Glutamatergic neuron (in vitro differentiated cells): ENCODE measurements around the gene UNC5B. TPM values are rescaled to one million over a fixed set of nuclear protein-coding genes. Genes with fewer than 3 reads are reported as not detected.
A peak's percentile ranks its signal among the peaks of the same experiment; 100 is the strongest.
"Not testable (repeated sequence)": the region's sequence is repeated elsewhere in the genome, so short reads cannot be mapped to it uniquely, and the experiment has no call there.

ENCODE experiments used
- DNase-seq: peaks from one replicate; pipeline ENCODE4 v3.0.0; 2022
- H3K27ac Mint-ChIP-seq: one replicate; pipeline ENCODE4 v1.8.0; 2020; ENCODE audit warnings: mild to moderate bottlenecking, mixed read lengths, inconsistent platforms; ENCODE audit not compliant: unreplicated experiment
- H3K27me3 Mint-ChIP-seq: one replicate; pipeline ENCODE4 v1.8.0; 2020; ENCODE audit warnings: mild to moderate bottlenecking, moderate library complexity, mixed read lengths, inconsistent platforms; ENCODE audit not compliant: unreplicated experiment
- H3K36me3 Mint-ChIP-seq: one replicate; pipeline ENCODE4 v1.8.0; 2020; ENCODE audit warnings: mild to moderate bottlenecking, mixed read lengths, inconsistent platforms; ENCODE audit not compliant: unreplicated experiment
- H3K4me1 Mint-ChIP-seq: one replicate; pipeline ENCODE4 v1.8.0; 2020; ENCODE audit warnings: mild to moderate bottlenecking, low read depth, mixed read lengths, inconsistent platforms; ENCODE audit not compliant: unreplicated experiment
- H3K4me3 Mint-ChIP-seq: one replicate; pipeline ENCODE4 v1.8.0; 2020; ENCODE audit warnings: mild to moderate bottlenecking, mixed read lengths, inconsistent platforms; ENCODE audit not compliant: unreplicated experiment
- H3K9me3 Mint-ChIP-seq: one replicate; pipeline ENCODE4 v1.8.0; 2020; ENCODE audit warnings: mild to moderate bottlenecking, moderate library complexity, mixed read lengths, inconsistent platforms; ENCODE audit not compliant: unreplicated experiment
- total RNA-seq: library from RNA; stranded (reverse); fragmentation: NEBNext Ultra II Directional; extraction: Animal tissue kit (Norgen Biotek cat#: 25700); gene quantifications from one replicate; pipeline ENCODE4 v1.2.1, GENCODE V29; 2021; ENCODE audit not compliant: unreplicated experiment
- TF ChIP-seq, protein P1 (sequence below): fragments of 200-600 bp; sonication (generic); IDR thresholded peaks from one replicate; pipeline ENCODE4 v1.5.0; 2021; ENCODE audit not compliant: partially characterized antibody, unreplicated experiment

The UNC5B gene
- total RNA-seq, 1 donor from 2014 or later: 22.6 TPM

DNA sequence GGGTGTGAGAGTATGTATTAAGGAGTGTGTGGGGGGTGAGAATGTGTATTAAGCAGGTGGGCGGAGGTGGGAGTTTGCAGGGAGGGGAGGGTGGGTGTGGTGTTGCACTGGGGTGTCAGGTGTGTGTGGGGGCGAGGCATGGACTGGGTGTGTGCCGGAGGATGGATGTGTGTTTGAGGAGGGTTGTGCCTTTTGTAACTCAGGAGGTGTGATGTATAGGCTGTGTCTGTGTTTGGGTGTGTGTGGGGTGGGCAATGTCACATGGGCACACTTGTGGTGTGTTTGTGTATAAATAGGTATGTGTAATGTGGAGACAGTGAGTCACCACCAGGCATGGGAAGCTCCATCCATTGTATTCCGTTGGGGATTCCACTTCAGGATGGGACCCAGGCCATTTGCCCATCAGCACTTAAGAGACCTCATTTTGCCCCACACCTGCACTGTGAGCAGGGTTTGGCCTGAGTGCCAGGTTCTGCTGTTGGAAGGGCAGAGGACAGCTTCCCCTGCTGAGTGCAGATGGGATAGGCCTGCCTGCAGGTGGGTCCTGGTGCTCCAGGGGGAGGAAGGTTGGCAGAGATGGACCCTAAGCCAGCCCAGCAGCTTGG is 5.8 kb downstream of the UNC5B start:
- H3K9me3 Mint-ChIP-seq: peaks cover 3% of the 10 kb centered on the region
- peaks cover 26% of the 10 kb centered on the region for H3K4me1 Mint-ChIP-seq
- H3K27me3 Mint-ChIP-seq: peaks cover 5% of the 10 kb centered on the region

DNA sequence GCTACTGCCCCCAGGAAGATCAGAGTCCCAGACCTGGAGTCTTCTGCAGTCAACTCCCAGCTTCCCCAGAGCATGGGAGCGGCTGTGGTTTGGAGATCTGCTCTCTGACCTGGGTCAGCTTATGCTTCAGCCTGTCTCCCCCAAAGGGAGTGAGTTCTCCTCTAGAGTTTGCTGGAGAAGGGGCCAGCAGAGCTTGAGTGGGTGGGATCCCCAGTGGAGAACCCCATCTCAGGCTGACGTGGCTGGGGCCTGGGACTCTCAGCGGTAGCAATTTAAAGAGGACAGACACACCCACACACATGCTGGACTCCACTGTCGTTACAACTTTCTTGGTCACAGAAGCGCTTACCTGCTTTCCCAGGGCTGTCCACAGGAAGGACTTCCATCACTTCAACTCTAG is 6.3 kb downstream of the UNC5B start:
- Mint-ChIP-seq H3K4me3 (peak overlapping the region; percentile 83), H3K4me1 (peaks cover 26% of the 10 kb centered on the region), H3K36me3 (peaks cover 5% of the 10 kb centered on the region), H3K9me3 (peaks cover 3% of the 10 kb centered on the region), H3K27me3 (peaks cover 4% of the 10 kb centered on the region), H3K27ac (no peak overlapping the region)
- no peak for DNase-seq
- TF ChIP-seq, protein P1, sequence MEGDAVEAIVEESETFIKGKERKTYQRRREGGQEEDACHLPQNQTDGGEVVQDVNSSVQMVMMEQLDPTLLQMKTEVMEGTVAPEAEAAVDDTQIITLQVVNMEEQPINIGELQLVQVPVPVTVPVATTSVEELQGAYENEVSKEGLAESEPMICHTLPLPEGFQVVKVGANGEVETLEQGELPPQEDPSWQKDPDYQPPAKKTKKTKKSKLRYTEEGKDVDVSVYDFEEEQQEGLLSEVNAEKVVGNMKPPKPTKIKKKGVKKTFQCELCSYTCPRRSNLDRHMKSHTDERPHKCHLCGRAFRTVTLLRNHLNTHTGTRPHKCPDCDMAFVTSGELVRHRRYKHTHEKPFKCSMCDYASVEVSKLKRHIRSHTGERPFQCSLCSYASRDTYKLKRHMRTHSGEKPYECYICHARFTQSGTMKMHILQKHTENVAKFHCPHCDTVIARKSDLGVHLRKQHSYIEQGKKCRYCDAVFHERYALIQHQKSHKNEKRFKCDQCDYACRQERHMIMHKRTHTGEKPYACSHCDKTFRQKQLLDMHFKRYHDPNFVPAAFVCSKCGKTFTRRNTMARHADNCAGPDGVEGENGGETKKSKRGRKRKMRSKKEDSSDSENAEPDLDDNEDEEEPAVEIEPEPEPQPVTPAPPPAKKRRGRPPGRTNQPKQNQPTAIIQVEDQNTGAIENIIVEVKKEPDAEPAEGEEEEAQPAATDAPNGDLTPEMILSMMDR: no peak

More for the DNA sequence above, 5.8 kb downstream of the UNC5B start:
- Mint-ChIP-seq H3K4me3 (peak overlapping the region; percentile 83), H3K36me3 (peaks cover 5% of the 10 kb centered on the region), H3K27ac (no peak overlapping the region)
- TF ChIP-seq, protein P1: no peak
- no peak for DNase-seq

DNA sequence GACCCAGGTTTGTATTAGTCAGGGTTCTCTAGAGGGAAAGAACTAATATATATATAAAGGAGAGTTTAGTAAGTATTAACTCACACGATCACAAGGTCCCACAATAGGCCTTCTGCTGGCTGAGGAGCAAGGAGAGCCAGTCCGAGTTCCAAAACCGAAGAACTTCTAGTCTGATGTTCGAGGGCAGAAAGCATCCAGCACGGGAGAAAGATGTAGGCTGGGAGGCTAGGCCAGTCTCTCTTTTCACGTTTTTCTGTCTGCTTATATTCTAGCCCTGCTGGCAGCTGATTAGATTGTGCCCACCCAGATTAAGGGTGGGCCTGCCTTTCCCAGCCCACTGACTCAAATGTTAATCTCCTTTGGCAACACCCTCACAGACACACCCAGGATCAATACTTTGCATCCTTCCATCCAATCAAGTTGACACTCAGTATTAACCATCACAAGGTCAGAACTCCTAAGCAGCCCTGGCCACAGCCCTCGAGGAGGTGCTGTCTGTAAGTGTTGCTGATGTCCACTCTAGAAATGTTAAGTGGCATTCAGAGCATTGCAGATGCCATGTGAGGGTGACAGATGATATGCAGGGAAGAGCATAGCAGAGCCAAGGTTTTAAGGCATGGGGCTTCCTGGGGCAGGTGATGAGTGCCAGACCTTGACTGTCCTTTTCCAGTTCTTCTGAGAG is 7.0 kb downstream of the UNC5B start:
- H3K36me3 Mint-ChIP-seq, H3K9me3 Mint-ChIP-seq, DNase-seq, H3K4me3 Mint-ChIP-seq, H3K27me3 Mint-ChIP-seq, H3K27ac Mint-ChIP-seq: not testable (repeated sequence)
- peaks cover 23% of the 10 kb centered on the region for H3K4me1 Mint-ChIP-seq

DNA sequence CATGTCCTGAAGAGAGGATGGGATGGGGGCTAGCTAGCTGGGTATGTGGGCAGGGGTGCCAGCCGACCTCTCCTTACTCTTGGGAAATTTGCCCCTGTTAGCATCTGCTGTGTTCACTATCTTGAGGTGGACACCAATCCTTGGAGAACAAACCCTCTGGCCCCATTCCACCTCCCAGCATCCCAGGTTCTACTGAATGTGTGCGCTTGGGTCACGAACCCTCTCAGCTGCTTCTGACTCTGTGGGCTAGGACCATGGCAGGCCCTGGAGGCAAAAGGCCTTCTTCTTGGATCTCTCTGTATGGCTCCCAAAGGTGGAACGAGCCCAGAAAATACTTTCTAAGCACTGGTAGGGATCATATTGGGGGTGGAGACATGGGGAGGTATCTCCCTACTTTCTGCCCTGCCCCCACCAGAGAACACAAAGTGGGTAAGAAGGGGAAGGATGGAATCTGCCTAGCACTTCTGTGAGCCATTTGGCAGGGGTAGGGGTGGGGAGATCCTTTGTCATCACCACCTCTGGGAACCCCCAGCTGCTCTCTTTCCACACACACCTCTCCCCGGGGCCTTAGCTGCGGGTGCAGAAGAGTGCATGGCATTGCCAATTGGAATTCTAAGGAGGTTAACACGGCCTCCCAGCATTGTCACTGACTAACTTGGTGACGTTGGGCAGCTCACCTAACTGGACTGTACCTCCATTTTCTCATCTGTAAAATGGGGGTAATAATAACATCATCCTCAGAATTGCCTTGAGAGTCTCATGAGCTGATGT is 7.7 kb downstream of the UNC5B start:
- TF ChIP-seq, protein P1: no peak
- peaks cover 5% of the 10 kb centered on the region for H3K36me3 Mint-ChIP-seq
- peaks cover 22% of the 10 kb centered on the region for H3K4me1 Mint-ChIP-seq
- no peaks in the 10 kb centered on the region for H3K9me3 Mint-ChIP-seq
- no peak overlapping the region for H3K4me3 Mint-ChIP-seq
- H3K27me3 Mint-ChIP-seq: peaks cover 4% of the 10 kb centered on the region
- no peak for DNase-seq
- no peak overlapping the region for H3K27ac Mint-ChIP-seq

DNA sequence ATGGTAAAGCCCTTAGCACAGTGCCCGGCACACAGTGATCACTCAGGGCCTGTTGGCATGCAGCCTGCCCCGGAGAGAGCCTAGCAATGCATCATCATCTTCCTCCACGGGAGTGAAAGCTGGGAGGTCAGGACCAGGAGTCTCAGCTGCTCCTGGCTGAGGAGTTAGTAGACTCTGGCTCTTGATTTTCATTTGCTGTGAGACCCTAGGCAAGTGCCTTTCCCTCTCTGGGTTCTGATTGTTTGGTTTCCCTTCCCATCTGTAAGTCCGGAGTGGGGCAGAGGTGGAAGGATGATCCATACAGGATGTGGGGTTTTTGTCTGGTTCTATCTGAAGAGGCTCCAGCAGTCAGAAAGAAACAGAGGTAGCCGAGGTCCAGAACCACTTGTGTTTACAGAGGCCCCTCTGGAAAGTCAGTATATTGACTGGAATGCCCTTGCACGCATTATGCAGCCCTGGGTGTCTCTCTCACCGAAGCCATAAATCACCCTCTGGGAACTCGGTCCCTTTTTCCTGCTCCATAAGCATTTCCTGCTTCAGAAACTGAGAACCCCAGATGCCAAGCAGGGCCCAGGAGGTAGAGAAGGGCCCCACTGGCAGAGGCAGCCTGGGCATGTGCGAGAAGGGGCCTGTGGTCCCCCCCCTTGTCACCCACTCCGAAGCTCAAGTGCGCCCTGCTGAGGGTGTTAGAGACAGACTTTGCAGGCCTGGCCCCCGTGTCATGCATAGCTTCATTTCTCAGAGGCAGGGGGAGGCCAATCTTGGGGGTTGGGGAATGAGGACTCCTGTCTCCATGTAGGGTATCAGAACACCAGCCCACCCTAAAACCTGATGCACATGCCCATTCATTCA is 8.5 kb downstream of the UNC5B start:
- Mint-ChIP-seq H3K27me3 (peaks cover 4% of the 10 kb centered on the region), H3K4me3 (no peak overlapping the region), H3K9me3 (no peaks in the 10 kb centered on the region), H3K4me1 (peaks cover 18% of the 10 kb centered on the region), H3K27ac (no peak overlapping the region), H3K36me3 (peaks cover 5% of the 10 kb centered on the region)
- DNase-seq: no peak
- TF ChIP-seq, protein P1: no peak
